Measurements from ENCODE around the gene NAV3. TPM values are rescaled to one million over a fixed set of nuclear protein-coding genes. Genes with fewer than 3 reads are reported as not detected.

Gene NAV3
- total RNA-seq, 6 experiments from 2014 or later = 0.22 to 3.2 (median 1.2) TPM

DNA sequence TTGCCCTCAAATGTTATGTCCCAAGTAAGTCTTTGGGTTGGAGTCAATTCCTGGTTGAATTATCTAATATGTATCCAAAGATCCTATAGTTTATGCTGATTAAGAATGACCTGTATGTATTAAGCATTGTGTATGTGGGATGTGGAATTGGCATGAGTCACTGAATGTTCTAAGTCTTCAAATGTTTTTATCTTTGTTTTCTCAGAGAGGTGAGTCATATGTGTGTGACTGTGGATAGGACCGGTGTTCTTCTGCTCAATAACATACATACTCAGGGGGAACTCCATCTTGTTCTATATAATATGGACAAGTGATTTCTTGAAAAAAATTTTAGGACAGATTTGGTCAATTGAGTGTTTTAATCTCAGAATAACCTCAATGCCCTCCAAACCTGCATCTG, 57.9 kb downstream of the NAV3 start:
- WGBS (ENCODE audit: insufficient coverage, low coverage, low lambda C conversion rate, missing lambda C conversion rate) = 23% methylated on average over 1 of the region's 1 CpG
- intact Hi-C loops (cut with DNase I) = no loop called here
- no peaks in the 10 kb centered on the region for H3K36me3 ChIP-seq
- no peak overlapping the region for H3K4me3 ChIP-seq
- no peaks in the 10 kb centered on the region for H3K27me3 ChIP-seq
- TF ChIP-seq POLR2A (IDR thresholded peaks at IDR 0.05) (no peak), CTCF (IDR thresholded peaks at IDR 0.05) (no peak)
- H3K9me3 ChIP-seq = no peaks in the 10 kb centered on the region
- H3K27ac ChIP-seq = no peak overlapping the region
- DNase-seq = no peak
- ATAC-seq = peak in 1 of 4 donors; percentile 89
- peaks cover 0 to 6% (median 0%) of the 10 kb centered on the region in 4 donors for H3K4me1 ChIP-seq

- Histone ChIP-seq H3K27ac (no peak overlapping the region), H3K36me3 (no peaks in the 10 kb centered on the region), H3K4me1 (peaks cover 0 to 22% (median 0%) of the 10 kb centered on the region in 4 donors), H3K27me3 (no peaks in the 10 kb centered on the region), H3K4me3 (no peak overlapping the region), H3K9me3 (no peaks in the 10 kb centered on the region)
- WGBS (ENCODE audit: insufficient coverage, low coverage, low lambda C conversion rate, missing lambda C conversion rate) = 81% methylated on average over 3 of the region's 3 CpGs
- intact Hi-C loops (cut with DNase I) = no loop called here
- DNase-seq (no peak), ATAC-seq (no peak)
- TF ChIP-seq POLR2A (IDR thresholded peaks at IDR 0.05) (no peak), CTCF (IDR thresholded peaks at IDR 0.05) (no peak)
These were observed 60.9 kb downstream of the NAV3 start for GRCh38 chr12:77891518-77892147.

DNA sequence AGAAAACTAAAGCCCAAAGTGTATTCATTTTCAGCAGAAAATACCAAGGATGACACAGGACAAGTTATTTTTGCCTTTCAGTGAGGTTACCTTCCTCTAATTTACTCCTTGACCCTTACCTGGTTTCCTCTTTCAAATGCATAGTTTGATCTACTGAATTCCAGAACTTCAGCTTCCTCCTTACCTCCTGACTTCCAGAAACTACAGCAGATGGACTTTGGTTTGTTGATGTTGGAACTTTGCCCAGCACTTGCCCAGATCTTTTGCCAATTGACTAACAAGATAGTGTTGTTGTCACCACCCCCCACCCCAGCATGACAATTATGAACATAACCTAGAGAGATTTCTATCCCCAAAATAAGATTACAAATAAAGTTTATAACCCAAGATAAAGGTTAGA, 63.2 kb downstream of the NAV3 start:
- DNase-seq = peak; percentile 48 to 88 (median 62)
- Histone ChIP-seq H3K27ac (peak overlapping the region; percentile 4 to 71 (median 66)), H3K9me3 (no peaks in the 10 kb centered on the region), H3K36me3 (no peaks in the 10 kb centered on the region), H3K4me3 (peak overlapping the region in 2 of 3 donors; percentile 5 to 9), H3K27me3 (no peaks in the 10 kb centered on the region), H3K4me1 (peaks cover 0 to 22% (median 0%) of the 10 kb centered on the region in 4 donors)
- intact Hi-C loops (cut with DNase I) = no loop called here
- TF ChIP-seq POLR2A (IDR thresholded peaks at IDR 0.05) = no peak
- no peak for TF ChIP-seq CTCF (IDR thresholded peaks at IDR 0.05)
- peak; percentile 90 to 96 (median 93) for ATAC-seq

GRCh38 chr12:77894556-77894955, 63.9 kb downstream of the NAV3 start:
- 46% methylated on average over 2 of the region's 2 CpGs for WGBS (ENCODE audit: insufficient coverage, low coverage, low lambda C conversion rate, missing lambda C conversion rate)
- no peak for DNase-seq
- Histone ChIP-seq H3K4me1 (peaks cover 0 to 22% (median 0%) of the 10 kb centered on the region in 4 donors), H3K27me3 (no peaks in the 10 kb centered on the region), H3K27ac (peak overlapping the region; percentile 4 to 66 (median 62)), H3K9me3 (no peaks in the 10 kb centered on the region), H3K36me3 (no peaks in the 10 kb centered on the region), H3K4me3 (peak overlapping the region in 2 of 3 donors; percentile 17 to 25)
- intact Hi-C loops (cut with DNase I) = no loop called here
- ATAC-seq = peak; percentile 90 to 94 (median 91)
- no peak for TF ChIP-seq POLR2A (IDR thresholded peaks at IDR 0.05)

GRCh38 chr12:77895699-77896098, 65.0 kb downstream of the NAV3 start:
- Histone ChIP-seq H3K36me3 (no peaks in the 10 kb centered on the region), H3K27me3 (no peaks in the 10 kb centered on the region), H3K9me3 (no peaks in the 10 kb centered on the region), H3K27ac (no peak overlapping the region), H3K4me1 (peaks cover 0 to 22% (median 0%) of the 10 kb centered on the region in 4 donors), H3K4me3 (no peak overlapping the region)
- ATAC-seq = no peak
- TF ChIP-seq CTCF (IDR thresholded peaks at IDR 0.05) (no peak), POLR2A (IDR thresholded peaks at IDR 0.05) (no peak)
- intact Hi-C loops (cut with DNase I) = no loop called here
- DNase-seq = no peak

All from right lobe of liver (tissue), 6 donors.